GM19238 (cell line): ENCODE measurements around the gene CRTAP.
"Not testable (repeated sequence)": the region's sequence is repeated elsewhere in the genome, so short reads cannot be mapped to it uniquely, and the experiment has no call there.

Experiments used
- DNase-seq: peaks from one replicate; pipeline ENCODE4 v3.0.0; 2011; ENCODE audit warnings: low spot score; ENCODE audit not compliant: insufficient read length

Gene CRTAP

GRCh38 chr3:33139996-33140395, 26.2 kb downstream of the CRTAP start:
- DNase-seq = no peak

- DNase-seq = no peak
Observed at GRCh38 chr3:33141006-33141405, 27.2 kb downstream of the CRTAP start.

- no peak for DNase-seq
Observed at GRCh38 chr3:33144433-33144832, 30.6 kb downstream of the CRTAP start.

GRCh38 chr3:33145221-33145900, 31.5 kb downstream of the CRTAP start:
- no peak for DNase-seq

GRCh38 chr3:33145901-33146580, 32.2 kb downstream of the CRTAP start:
- DNase-seq = no peak

- DNase-seq = no peak
Observed at GRCh38 chr3:33146791-33147445, 33.1 kb downstream of the CRTAP start.

- no peak for DNase-seq
Observed at GRCh38 chr3:33149342-33149741, 35.5 kb downstream of the CRTAP start.

GRCh38 chr3:33152363-33153360, 38.8 kb downstream of the CRTAP start:
- no peak for DNase-seq

- no peak for DNase-seq
Observed at GRCh38 chr3:33153782-33154181, 40.0 kb downstream of the CRTAP start.

- DNase-seq = no peak
Observed at GRCh38 chr3:33155301-33155700, 41.5 kb downstream of the CRTAP start.

GRCh38 chr3:33159234-33159633, 45.4 kb downstream of the CRTAP start:
- DNase-seq = no peak

GRCh38 chr3:33159981-33160380, 46.2 kb downstream of the CRTAP start:
- DNase-seq = no peak

- not testable (repeated sequence) for DNase-seq
Observed at GRCh38 chr3:33162621-33163020, 48.8 kb downstream of the CRTAP start.

- no peak for DNase-seq
Observed at GRCh38 chr3:33165372-33165771, 51.6 kb downstream of the CRTAP start.

GRCh38 chr3:33166095-33166494, 52.3 kb downstream of the CRTAP start:
- no peak for DNase-seq

GRCh38 chr3:33167284-33167683, 53.5 kb downstream of the CRTAP start:
- no peak for DNase-seq

- no peak for DNase-seq
Observed at GRCh38 chr3:33167716-33168336, 54.0 kb downstream of the CRTAP start.

- DNase-seq = no peak
Observed at GRCh38 chr3:33170531-33170930, 56.7 kb downstream of the CRTAP start.

GRCh38 chr3:33171580-33171979, 57.8 kb downstream of the CRTAP start:
- no peak for DNase-seq

GRCh38 chr3:33173103-33173502, 59.3 kb downstream of the CRTAP start:
- DNase-seq = no peak

- no peak for DNase-seq
Observed at GRCh38 chr3:33173672-33174071, 59.9 kb downstream of the CRTAP start.
